Measurements from ENCODE around the gene BTBD16. TPM values are rescaled to one million over a fixed set of nuclear protein-coding genes. Genes with fewer than 3 reads are reported as not detected.

BTBD16 gene
- total and polyA plus RNA-seq, 8 donors, result 0.40 TPM; not detected in 7

- Histone ChIP-seq H3K4me1 (no peaks in the 10 kb centered on the region), H3K4me3 (no peak overlapping the region), H3K27me3 (no peaks in the 10 kb centered on the region), H3K36me3 (no peaks in the 10 kb centered on the region), H3K27ac (no peak overlapping the region), H3K9me3 (peaks cover 0 to 17% (median 0%) of the 10 kb centered on the region in 4 donors)
- WGBS, 5 donors, result 37 to 50% (median 42%) methylated on average over 1 of the region's 1 CpG
- intact Hi-C loops (cut with DNase I; ENCODE audit: low total_unique reads), result no loop called here
- no peak for DNase-seq
- TF ChIP-seq EP300 (IDR thresholded peaks at IDR 0.05) (no peak), POLR2AphosphoS5 (IDR thresholded peaks at IDR 0.05) (no peak), POLR2A (IDR thresholded peaks at IDR 0.05) (no peak)
- TF ChIP-seq, protein P1, sequence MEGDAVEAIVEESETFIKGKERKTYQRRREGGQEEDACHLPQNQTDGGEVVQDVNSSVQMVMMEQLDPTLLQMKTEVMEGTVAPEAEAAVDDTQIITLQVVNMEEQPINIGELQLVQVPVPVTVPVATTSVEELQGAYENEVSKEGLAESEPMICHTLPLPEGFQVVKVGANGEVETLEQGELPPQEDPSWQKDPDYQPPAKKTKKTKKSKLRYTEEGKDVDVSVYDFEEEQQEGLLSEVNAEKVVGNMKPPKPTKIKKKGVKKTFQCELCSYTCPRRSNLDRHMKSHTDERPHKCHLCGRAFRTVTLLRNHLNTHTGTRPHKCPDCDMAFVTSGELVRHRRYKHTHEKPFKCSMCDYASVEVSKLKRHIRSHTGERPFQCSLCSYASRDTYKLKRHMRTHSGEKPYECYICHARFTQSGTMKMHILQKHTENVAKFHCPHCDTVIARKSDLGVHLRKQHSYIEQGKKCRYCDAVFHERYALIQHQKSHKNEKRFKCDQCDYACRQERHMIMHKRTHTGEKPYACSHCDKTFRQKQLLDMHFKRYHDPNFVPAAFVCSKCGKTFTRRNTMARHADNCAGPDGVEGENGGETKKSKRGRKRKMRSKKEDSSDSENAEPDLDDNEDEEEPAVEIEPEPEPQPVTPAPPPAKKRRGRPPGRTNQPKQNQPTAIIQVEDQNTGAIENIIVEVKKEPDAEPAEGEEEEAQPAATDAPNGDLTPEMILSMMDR (IDR thresholded peaks at IDR 0.05), result no peak
Measured at GRCh38 chr10:122323189-122323588, 52.1 kb downstream of the BTBD16 start.

DNA sequence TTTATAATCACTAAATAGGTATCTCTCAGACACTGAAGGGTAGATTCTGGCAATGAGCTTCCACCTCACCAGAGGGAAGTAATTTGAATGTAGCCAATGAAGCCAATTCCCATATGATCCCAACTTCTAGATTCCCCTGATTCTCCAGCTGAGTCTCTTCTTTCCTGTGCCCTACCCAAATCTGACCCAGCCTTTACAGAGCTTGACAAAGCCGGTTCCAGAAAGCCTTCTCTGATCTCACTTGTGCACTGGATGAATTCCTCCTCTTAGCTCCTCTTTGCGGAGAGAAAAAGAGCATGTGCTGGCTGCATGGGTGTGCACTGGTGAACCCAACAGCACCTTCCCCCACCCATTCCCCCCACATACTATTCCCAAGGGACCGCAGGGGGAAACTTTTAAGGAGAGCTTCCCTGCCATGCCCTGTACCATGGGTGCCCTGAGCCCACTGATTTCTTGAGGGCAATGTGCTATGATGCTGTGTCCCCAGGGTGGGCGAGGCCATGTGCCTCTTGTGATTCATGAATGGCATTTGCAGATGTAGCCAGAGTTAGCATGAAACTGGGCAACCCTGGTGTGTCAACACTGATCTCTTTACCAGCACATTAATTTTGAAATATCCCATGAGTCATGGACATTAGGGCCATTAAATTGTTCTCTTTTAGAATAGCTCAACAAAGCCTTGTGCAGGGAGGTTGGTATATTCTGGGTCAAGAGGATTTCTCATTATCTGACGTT is 53.0 kb downstream of the BTBD16 start:
- Histone ChIP-seq H3K4me3 (no peak overlapping the region), H3K9me3 (peaks cover 0 to 17% (median 0%) of the 10 kb centered on the region in 4 donors), H3K27ac (no peak overlapping the region), H3K27me3 (peaks cover 0 to under 1% (median 0%) of the 10 kb centered on the region in 3 donors), H3K4me1 (no peaks in the 10 kb centered on the region), H3K36me3 (no peaks in the 10 kb centered on the region)
- no peak for DNase-seq
- TF ChIP-seq POLR2A (IDR thresholded peaks at IDR 0.05) (no peak), POLR2AphosphoS5 (IDR thresholded peaks at IDR 0.05) (no peak), EP300 (IDR thresholded peaks at IDR 0.05) (no peak)
- TF ChIP-seq, protein P1 (IDR thresholded peaks at IDR 0.05), result no peak
- 85 to 92% (median 88%) methylated on average over 4 to 5 of the region's 5 CpGs for WGBS, 5 donors
- intact Hi-C loops (cut with DNase I; ENCODE audit: low total_unique reads), result no loop called here

- no peaks in the 10 kb centered on the region for H3K36me3 ChIP-seq
- TF ChIP-seq POLR2A (IDR thresholded peaks at IDR 0.05), result no peak
- TF ChIP-seq, protein P1 (IDR thresholded peaks at IDR 0.05), result no peak
- TF ChIP-seq POLR2AphosphoS5 (IDR thresholded peaks at IDR 0.05), result no peak
- TF ChIP-seq EP300 (IDR thresholded peaks at IDR 0.05), result no peak
- H3K27ac ChIP-seq, result no peak overlapping the region
- intact Hi-C loops (cut with DNase I; ENCODE audit: low total_unique reads), result no loop called here
- 83 to 95% (median 93%) methylated on average over 2 of the region's 2 CpGs for WGBS, 5 donors
- DNase-seq, result no peak
- H3K4me1 ChIP-seq, result no peaks in the 10 kb centered on the region
- H3K9me3 ChIP-seq, result peaks cover 0 to 9% (median 0%) of the 10 kb centered on the region in 4 donors
- H3K4me3 ChIP-seq, result no peak overlapping the region
- peaks cover 0 to 6% (median 0%) of the 10 kb centered on the region in 3 donors for H3K27me3 ChIP-seq
Measured at GRCh38 chr10:122325235-122325634, 54.1 kb downstream of the BTBD16 start.

DNA sequence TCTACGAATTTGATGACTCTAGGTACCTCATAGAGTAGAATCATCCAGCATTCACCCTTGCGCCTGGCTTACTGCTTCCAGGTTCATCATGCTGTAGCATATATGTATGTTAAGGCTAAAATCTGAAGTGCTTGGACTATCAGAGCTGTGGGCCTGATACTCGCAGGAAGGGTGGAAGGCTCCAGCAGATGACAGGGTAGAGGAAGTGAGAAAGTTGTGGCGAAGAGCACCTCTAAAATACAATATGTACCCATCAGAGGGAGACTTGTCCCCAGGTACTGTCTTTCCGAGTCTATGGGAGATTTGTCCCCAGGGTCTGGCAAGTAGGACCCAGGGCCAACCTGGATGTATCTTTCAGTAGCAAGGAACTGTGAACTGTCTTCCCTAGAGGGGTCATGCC is 55.3 kb downstream of the BTBD16 start:
- intact Hi-C loops (cut with DNase I; ENCODE audit: low total_unique reads), result no loop called here
- H3K4me1 ChIP-seq, result no peaks in the 10 kb centered on the region
- H3K27ac ChIP-seq, result no peak overlapping the region
- no peaks in the 10 kb centered on the region for H3K9me3 ChIP-seq
- no peak for TF ChIP-seq EP300 (IDR thresholded peaks at IDR 0.05)
- no peak for TF ChIP-seq POLR2AphosphoS5 (IDR thresholded peaks at IDR 0.05)
- no peak for TF ChIP-seq POLR2A (IDR thresholded peaks at IDR 0.05)
- TF ChIP-seq, protein P1 (IDR thresholded peaks at IDR 0.05), result no peak
- no peak overlapping the region for H3K4me3 ChIP-seq
- 86 to 93% (median 91%) methylated on average over 5 of the region's 5 CpGs for WGBS, 5 donors
- DNase-seq, result no peak
- no peaks in the 10 kb centered on the region for H3K36me3 ChIP-seq
- peaks cover 0 to 15% (median 0%) of the 10 kb centered on the region in 3 donors for H3K27me3 ChIP-seq

Measured in stomach (tissue), 9 donors.